GM19324 (cell line): Measurements from ENCODE around the gene EXOC3L4.

Experiments used
- ATAC-seq: cut with Tn5 transposase; IDR thresholded peaks from one replicate; pipeline ENCODE4 v1.9.1; 2021; ENCODE audit warnings: mild to moderate bottlenecking, moderate library complexity; ENCODE audit not compliant: unreplicated experiment, low FRiP score

The EXOC3L4 gene

DNA sequence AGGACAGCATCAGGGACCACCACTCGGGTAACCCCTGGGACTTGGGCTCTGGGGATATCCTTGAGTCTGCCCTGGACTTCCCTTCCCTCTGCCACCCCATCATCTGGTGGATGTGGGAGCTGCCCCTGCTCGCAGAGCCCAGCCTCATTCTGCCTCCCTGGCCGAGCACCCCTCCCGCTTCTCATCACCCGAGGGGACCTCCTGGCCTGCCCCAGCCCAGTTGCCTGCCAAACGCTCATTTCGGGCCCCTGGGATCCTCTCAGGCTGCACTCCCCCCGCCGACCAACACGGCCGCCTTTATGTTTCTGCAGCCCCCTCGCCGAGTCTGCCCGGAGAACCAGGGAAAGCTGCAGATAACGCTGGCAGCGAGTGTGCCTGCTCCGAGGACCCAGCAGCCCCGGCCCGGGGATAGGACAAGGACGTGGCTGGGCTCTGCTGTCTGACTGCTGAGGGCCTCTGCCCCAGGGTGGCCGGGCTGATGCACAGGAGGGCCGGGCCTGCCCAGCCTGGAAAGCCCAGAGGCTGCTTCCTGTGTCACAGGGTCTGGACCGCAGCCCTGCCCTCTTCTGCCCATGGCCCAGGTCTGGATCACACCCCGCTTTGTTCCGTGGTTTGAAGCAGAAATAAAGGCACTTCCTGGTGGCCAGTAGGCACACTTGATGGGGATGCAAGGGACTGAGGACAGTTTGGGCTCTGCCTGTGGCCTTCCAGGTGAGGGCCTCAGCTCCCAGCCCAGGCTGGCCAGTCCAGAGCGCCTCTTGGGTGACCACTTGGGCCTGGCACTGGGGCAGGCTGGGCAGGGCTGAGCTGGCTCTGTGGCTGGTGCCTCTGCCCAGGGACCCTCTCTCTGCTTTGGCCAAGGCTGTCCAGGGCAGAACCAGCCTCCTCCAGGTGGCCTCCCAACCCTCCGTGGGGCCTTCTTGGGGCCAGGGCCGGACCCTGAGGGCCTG lies 4.9 kb upstream of the EXOC3L4 start:
- no peak for ATAC-seq

GRCh38 chr14:103090481-103091020 lies 4.0 kb upstream of the EXOC3L4 start:
- no peak for ATAC-seq

DNA sequence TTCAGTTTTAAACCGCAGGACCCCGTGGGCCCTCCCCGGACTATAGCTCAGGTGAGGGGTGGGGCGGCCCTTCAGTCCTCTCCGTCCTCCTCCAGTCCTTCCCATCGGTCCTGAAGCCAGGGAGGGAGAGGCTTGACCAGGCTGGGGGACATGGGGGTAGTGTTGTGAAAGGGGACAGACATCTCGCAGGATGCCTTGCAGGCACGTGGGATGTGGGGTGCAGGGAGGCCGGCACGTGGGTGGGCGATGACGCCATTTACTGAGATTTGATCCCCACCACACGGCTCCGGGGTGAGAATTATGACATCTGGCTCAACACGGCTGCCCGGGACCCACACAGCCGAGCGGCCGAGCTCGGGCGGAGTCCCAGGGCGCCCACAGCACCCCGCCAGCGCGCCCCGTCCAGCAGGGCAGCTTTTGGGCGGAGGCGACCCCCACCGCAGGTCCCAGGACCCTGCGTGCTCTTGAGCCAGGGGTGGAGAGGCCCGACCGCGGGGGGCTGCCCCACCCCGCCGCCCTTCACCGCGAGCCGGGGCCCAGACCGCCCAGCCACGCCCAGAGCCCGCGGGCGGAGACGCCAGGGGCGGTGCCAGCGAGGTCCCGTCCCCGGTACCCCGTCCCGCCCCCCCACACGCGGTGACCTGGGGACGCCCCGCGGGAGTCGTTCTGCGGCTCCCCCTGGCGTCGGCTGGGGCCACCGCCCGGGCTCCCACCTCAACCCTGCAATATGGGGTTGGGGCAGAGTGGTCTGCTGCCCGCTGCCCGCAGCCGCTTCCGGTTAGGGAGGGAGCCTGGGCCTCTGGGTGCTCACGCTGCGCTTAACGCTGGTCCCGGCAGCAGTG lies 3.3 kb upstream of the EXOC3L4 start:
- peak; percentile 47 for ATAC-seq

- no peak for ATAC-seq
Measured at GRCh38 chr14:103091883-103092222, 2.7 kb upstream of the EXOC3L4 start.

GRCh38 chr14:103093856-103094405 lies 594 bp upstream of the EXOC3L4 start:
- ATAC-seq: no peak

DNA sequence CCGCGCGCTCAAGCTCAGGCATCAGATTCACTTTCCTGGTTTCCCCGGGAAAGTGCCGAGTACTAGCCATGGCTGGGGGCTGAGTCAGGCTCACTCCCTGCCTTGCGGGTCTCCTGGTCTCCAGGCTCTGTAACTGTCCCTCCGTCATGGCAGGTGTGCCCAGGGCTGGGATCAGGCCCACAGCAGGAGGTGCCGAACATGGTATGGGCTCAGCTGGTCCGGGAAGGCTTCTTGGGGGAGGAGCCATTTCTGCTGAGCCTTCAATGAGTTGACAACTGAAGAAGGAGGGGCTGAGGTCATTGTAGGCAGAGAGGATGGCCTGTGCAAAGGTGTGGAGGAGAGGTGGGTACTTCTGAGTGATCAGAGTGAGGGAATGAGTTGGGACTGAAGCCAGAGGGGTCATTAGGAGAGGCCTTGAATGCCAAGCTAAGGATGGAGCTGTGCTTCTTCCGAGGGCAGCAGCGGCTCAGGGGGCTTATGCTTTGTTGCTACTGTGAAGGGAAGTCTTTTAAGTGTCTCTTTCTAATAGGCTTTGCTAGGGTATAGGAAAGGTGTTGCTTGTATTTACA lies 769 bp downstream of the EXOC3L4 start:
- no peak for ATAC-seq

DNA sequence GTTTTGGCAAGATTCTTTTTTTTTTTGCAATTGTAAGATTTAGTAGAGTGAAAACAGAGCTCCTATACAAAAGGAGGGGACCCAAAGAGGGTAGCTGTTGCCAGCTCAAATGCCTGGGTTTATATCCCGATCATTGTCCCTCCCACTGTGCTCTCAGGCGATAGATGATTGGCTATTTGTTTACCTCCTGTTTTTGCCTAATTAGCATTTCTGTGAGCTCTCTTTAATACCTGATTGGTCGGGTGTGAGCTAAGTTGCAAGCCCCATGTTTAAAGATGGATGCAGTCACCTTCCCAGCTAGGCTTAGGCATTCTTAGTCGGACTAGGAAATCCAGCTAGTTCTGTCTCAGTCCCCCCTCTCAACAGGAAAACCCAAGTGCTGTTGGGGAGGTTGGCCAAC lies 1.9 kb downstream of the EXOC3L4 start:
- no peak for ATAC-seq

GRCh38 chr14:103097244-103097993 lies 2.9 kb downstream of the EXOC3L4 start:
- no peak for ATAC-seq

DNA sequence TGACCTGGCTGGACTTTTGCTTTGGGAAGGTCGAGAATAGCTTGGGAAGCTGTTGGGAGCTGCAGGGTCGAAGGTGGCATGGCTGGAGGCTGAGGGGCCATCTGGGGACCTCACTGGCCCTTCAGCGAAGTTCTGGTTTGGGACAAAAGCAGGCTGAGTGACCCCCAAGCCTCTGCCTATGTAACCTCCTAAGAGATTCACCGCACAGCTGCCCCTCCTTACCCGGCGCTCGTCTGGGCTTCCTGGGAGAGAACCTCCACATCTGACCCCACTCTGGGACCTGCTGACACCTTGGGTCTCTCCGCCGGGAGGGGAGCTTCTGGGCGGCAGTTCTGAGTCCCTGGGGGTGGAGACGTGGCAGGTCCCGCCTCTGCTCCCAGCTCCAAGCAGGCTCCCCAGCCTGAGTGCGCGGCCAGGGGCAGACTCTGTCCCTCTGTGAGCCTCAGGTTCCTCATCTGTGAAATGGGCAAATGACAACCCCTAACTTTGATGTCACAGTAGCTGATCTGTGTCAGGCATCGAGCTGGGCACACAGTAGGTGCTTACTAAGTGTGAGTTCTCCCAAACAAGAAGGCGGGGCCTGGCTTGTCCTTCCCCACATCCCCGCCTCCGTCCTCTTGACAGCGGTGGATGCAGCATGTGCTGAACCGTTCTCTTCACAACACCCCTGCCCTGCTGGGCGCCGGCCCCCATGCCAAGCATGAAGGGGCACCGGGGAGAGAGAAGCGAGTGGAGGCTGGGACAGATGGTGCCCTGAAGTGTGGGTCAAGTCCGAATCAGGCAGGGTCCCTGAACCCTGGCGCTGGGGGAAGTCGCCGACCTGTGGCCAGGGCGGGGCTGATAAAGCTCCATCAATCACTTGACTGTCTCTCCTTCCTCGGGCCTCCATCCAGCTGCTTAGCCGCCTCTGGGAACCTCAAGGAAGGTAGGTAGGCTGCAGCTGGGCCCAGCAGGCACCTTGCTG lies 3.8 kb downstream of the EXOC3L4 start:
- no peak for ATAC-seq

DNA sequence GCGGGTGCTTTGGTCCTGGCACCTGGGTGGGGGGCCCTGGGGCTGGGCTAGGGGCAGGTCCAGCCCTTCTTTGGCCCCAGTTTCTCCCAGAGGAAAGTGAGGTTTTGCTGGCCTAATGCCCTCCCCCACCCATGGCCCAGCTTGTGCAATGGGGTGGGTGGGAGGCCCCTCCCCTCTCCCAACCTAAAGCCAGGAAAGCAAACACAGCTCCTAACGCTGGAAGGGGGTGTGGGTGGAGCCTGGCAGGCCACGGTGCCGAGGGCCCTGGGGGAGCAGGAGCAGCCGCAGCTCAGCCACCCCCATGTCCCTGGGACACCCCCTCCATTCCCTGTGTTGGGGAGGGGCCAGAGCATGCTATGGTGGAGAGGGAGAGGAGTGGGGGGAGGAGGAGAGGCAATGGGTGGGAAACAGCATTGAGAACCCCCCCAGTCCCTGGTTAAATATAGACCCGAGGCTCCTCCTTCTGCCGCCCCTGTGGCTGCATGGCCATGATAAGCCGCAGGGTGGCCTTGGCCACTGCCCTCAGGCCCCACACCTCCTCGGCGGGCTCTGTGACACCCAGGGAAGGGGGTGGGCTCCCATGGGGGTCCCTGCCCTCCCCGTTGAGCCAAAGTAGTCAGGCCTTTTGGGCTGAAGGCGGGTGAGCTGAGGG lies 4.7 kb downstream of the EXOC3L4 start:
- no peak for ATAC-seq

GRCh38 chr14:103099733-103100280 lies 5.3 kb downstream of the EXOC3L4 start:
- no peak for ATAC-seq

- peak; percentile 48 for ATAC-seq
Measured at GRCh38 chr14:103100281-103101121, 6.0 kb downstream of the EXOC3L4 start.

DNA sequence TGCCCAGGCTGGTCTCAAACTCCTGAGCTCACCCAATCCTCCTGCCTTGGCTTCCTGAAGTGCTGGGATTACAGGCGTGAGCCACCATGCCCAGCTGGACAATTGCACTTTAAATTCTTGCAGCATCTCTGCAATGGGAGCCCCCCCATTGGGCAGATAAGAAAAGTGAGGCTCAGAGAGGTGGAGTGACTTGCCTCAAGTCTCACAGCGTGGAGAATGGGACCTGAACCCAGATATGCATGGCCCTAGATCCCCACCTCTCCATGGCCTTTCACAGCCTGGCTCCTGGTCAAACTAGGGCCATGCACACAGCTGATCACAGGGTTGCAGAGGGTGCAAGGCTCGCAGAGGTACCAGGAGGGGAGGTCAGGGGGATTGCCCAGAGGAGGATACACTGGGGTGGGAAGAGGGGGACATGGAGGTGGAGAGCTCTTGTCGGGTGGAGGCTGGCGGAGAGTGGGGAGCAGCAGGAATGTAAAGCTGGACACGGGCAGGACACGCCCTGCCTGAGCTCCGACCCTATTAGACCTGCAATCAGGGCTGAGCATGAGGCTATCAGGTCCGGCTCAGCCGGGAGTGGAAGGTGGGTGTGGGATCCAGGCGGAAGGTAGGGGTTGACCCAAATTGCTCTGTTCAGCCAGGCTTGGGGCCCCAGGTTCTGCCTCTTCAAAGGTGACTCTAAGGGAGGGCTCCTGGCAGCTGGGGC lies 6.9 kb downstream of the EXOC3L4 start:
- ATAC-seq: no peak

DNA sequence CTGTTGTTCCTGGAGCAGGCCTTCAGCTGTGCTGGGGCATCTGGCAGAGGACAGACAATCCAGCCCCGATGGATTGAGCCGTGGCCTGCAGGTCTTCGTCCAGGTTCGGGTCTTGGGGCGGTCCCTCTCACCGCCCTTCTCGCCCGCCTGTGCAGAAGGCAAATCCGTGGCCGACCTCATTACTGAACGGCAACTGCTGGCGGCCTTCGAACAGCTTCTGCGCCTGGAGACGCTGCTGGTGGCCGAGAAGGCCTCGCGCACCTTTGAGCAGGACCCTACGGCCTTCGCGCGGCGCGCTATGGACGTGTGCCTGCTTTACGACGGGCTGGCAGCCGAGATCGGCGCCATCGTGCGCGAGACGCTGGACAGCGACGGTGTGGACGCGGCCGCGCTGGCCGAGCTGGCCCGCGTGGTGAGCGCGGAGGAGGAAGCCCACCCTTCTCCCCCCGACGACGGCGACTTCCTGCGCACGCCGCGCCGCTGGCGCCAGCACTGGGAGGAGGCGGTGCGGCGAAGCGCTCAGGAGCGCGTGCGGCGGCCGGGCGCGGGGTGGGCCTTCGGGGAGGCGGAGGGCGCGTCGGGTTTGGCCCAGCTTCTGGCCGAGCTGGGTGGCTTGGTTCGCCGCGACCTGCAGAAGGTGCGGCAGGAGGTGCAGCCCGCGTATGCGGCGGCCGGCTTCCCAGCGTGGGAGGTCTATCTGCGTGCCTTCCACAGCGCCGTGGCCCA lies 7.6 kb downstream of the EXOC3L4 start:
- no peak for ATAC-seq

- ATAC-seq: no peak
Measured at GRCh38 chr14:103102689-103103260, 8.2 kb downstream of the EXOC3L4 start.
